Measurements from ENCODE around the gene SPSB1.

- TF ChIP-seq POLR2A (IDR thresholded peaks at IDR 0.05; ENCODE audit: low read depth, low read length) (no peak), TAF1 (IDR thresholded peaks at IDR 0.05; ENCODE audit: low read depth, low read length) (no peak), POLR2AphosphoS5 (IDR thresholded peaks at IDR 0.05; ENCODE audit: low read depth, low read length) (no peak)
Measured at GRCh38 chr1:9295884-9296283, 3.2 kb downstream of the SPSB1 start.

All from GM12891 (cell line).